IPS-18a (cell line): ENCODE data around the gene CFAP46.
"Not testable (repeated sequence)": the region's sequence is repeated elsewhere in the genome, so short reads cannot be mapped to it uniquely, and the experiment has no call there.

ENCODE experiments used
- H3K27ac ChIP-seq: one replicate; pipeline ENCODE4 v1.5.1; 2013; ENCODE audit warnings: low read length
- H3K27me3 ChIP-seq: one replicate; pipeline ENCODE4 v1.6.1; 2013; ENCODE audit warnings: mild to moderate bottlenecking, low read length; ENCODE audit not compliant: control insufficient read depth, insufficient read depth
- H3K36me3 ChIP-seq: one replicate; pipeline ENCODE4 v1.6.1; 2013; ENCODE audit warnings: low read depth, low read length; ENCODE audit not compliant: control insufficient read depth
- H3K4me1 ChIP-seq: one replicate; pipeline ENCODE4 v1.6.1; 2013; ENCODE audit warnings: low read depth, low read length; ENCODE audit not compliant: control insufficient read depth
- H3K4me3 ChIP-seq: one replicate; pipeline ENCODE4 v1.5.1; 2013; ENCODE audit warnings: low read length
- H3K9ac ChIP-seq: one replicate; pipeline ENCODE4 v1.6.1; 2013; ENCODE audit warnings: mild to moderate bottlenecking, low read length, moderate library complexity
- H3K9me3 ChIP-seq: one replicate; pipeline ENCODE4 v1.6.1; 2013; ENCODE audit warnings: low read depth, low read length; ENCODE audit not compliant: control insufficient read depth

CFAP46 gene

GRCh38 chr10:132783165-132783939 is 159.0 kb downstream of the CFAP46 start:
- H3K27ac ChIP-seq = no peak overlapping the region
- no peaks in the 10 kb centered on the region for H3K9me3 ChIP-seq
- H3K4me1 ChIP-seq = peaks cover 13% of the 10 kb centered on the region
- no peaks in the 10 kb centered on the region for H3K36me3 ChIP-seq
- H3K9ac ChIP-seq = no peak overlapping the region
- H3K27me3 ChIP-seq = peaks cover 71% of the 10 kb centered on the region
- H3K4me3 ChIP-seq = peak overlapping the region; percentile 27

DNA sequence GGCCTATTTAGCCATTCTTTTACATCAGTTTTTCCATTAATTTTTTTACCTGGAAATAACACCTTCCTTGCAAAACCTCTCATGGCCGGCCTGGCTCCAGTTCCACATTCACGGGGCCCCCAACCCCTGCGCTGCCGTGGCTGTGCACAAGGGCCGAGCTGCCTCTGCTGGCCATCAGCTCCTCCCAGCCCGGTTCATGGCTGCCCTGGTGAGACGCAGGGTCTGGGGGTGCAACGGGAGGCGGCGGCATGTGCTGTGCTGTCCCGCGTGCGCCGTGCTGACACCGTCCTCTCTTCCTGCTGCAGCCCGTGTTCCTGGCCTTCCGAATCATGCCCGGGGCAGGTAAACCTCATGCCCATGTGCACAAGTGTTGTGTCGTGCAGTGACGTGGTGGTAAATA is 160.8 kb downstream of the CFAP46 start:
- Histone ChIP-seq H3K4me3 (no peak overlapping the region), H3K4me1 (peaks cover 13% of the 10 kb centered on the region), H3K9me3 (no peaks in the 10 kb centered on the region), H3K9ac (no peak overlapping the region), H3K36me3 (no peaks in the 10 kb centered on the region), H3K27ac (no peak overlapping the region), H3K27me3 (peaks cover 53% of the 10 kb centered on the region)

- H3K9me3 ChIP-seq = no peaks in the 10 kb centered on the region
- H3K9ac ChIP-seq = no peak overlapping the region
- no peak overlapping the region for H3K27ac ChIP-seq
- no peaks in the 10 kb centered on the region for H3K36me3 ChIP-seq
- H3K4me3 ChIP-seq = no peak overlapping the region
- peaks cover 13% of the 10 kb centered on the region for H3K4me1 ChIP-seq
- H3K27me3 ChIP-seq = peaks cover 44% of the 10 kb centered on the region
Observed at GRCh38 chr10:132780356-132780755, 162.0 kb downstream of the CFAP46 start.

GRCh38 chr10:132779549-132780294 is 162.6 kb downstream of the CFAP46 start:
- H3K36me3 ChIP-seq = no peaks in the 10 kb centered on the region
- no peaks in the 10 kb centered on the region for H3K9me3 ChIP-seq
- H3K4me3 ChIP-seq = no peak overlapping the region
- peaks cover 37% of the 10 kb centered on the region for H3K27me3 ChIP-seq
- peaks cover 13% of the 10 kb centered on the region for H3K4me1 ChIP-seq
- H3K9ac ChIP-seq = no peak overlapping the region
- H3K27ac ChIP-seq = no peak overlapping the region

- Histone ChIP-seq H3K9me3 (no peaks in the 10 kb centered on the region), H3K9ac (no peak overlapping the region), H3K4me1 (no peaks in the 10 kb centered on the region), H3K4me3 (no peak overlapping the region), H3K36me3 (no peaks in the 10 kb centered on the region), H3K27ac (no peak overlapping the region), H3K27me3 (peaks cover 15% of the 10 kb centered on the region)
Observed at GRCh38 chr10:132777441-132777840, 164.9 kb downstream of the CFAP46 start.

- Histone ChIP-seq H3K4me3 (no peak overlapping the region), H3K9me3 (no peaks in the 10 kb centered on the region), H3K27me3 (peaks cover 8% of the 10 kb centered on the region), H3K36me3 (no peaks in the 10 kb centered on the region), H3K27ac (no peak overlapping the region), H3K9ac (no peak overlapping the region), H3K4me1 (no peaks in the 10 kb centered on the region)
Observed at GRCh38 chr10:132776821-132777220, 165.5 kb downstream of the CFAP46 start.

DNA sequence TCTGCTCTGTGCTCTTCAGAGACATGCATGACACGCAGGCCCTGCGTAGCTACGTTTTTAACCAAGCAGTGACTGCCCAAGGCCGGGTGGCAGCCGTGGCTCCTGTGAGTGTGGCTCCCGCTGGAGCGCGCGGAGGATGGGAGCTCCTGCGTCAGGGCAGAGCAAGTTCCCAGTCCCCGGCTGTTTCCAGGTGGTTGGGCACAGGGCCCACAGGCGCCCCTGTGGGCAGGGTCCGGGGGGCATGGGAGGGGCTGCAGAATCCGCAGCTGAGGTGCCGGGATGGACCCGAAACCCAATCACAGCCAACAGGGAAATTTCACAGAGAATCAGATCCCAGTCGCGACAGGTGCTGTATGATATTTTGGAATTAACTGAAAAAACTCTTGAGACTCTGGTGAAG is 166.2 kb downstream of the CFAP46 start:
- Histone ChIP-seq H3K9me3 (no peaks in the 10 kb centered on the region), H3K4me1 (no peaks in the 10 kb centered on the region), H3K4me3 (no peak overlapping the region), H3K27ac (no peak overlapping the region), H3K9ac (no peak overlapping the region), H3K36me3 (no peaks in the 10 kb centered on the region), H3K27me3 (peaks cover 2% of the 10 kb centered on the region)

GRCh38 chr10:132774902-132775863 is 167.2 kb downstream of the CFAP46 start:
- Histone ChIP-seq H3K9me3 (no peaks in the 10 kb centered on the region), H3K27ac (no peak overlapping the region), H3K27me3 (no peaks in the 10 kb centered on the region), H3K4me3 (no peak overlapping the region), H3K36me3 (no peaks in the 10 kb centered on the region), H3K9ac (no peak overlapping the region), H3K4me1 (no peaks in the 10 kb centered on the region)

DNA sequence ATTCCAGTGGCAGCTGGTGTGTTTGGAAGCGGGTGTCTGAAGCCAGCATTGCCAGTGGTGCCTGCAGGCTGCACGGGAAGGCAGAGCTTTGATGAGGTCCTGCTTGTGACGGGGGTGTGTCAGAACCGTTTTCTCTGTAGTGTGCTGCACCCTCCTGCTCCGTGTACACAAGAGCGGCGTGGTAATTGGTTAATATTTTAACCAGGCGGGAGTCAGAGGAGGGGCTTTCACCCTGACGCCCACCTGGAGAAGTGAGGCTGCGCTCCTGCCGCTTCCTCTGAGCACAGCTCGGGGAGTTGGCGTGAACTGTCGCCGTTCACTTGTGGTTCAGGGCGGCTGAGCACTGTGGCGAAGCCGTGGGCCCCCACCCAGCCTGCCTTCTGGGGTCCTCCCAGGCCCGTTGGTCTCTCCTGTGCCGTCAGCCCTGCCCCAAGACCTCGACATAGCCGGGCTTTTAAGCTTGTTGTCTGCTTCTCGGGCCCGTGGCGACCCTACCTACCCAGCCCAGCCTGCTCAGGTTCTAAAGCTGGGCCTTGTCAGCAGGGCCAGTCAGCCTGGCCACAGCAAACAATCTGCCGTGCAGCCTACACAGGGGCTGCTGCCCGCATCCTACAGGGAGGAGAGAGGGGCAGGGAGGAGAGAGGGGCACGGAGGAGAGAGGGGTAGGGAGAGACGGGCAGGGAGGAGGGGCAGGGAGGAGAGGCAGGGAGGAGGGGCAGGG is 168.0 kb downstream of the CFAP46 start:
- no peak overlapping the region for H3K27ac ChIP-seq
- no peaks in the 10 kb centered on the region for H3K36me3 ChIP-seq
- H3K9ac ChIP-seq = no peak overlapping the region
- no peaks in the 10 kb centered on the region for H3K27me3 ChIP-seq
- H3K4me1 ChIP-seq = no peaks in the 10 kb centered on the region
- H3K4me3 ChIP-seq = no peak overlapping the region
- H3K9me3 ChIP-seq = no peaks in the 10 kb centered on the region

DNA sequence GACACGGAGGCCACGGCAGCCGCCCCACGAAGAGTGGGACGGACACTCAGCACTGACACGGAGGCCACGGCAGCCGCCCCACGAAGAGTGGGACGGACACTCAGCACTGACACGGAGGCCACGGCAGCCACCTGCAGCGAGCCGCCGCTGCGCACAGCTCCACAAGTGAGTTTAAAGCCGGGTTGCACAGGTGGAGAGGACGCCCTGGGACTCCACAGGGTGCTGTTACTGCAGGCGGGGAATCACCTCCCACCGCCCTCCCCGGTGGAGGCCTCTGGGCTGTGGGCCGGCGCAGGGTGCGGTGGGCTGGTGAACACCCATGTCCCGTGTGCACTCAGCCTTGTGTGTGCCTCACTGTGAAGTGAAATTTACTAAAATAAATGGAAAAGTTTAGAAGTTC is 169.6 kb downstream of the CFAP46 start:
- not testable (repeated sequence) for H3K9ac ChIP-seq

More for the DNA sequence above, 169.6 kb downstream of the CFAP46 start:
- H3K27ac ChIP-seq, H3K36me3 ChIP-seq, H3K9me3 ChIP-seq, H3K27me3 ChIP-seq, H3K4me3 ChIP-seq, H3K4me1 ChIP-seq: not testable (repeated sequence)
